ENCODE measurements around the gene PRKG1. TPM values are rescaled to one million over a fixed set of nuclear protein-coding genes. Genes with fewer than 3 reads are reported as not detected.

The PRKG1 gene
- total and polyA plus RNA-seq, 2 of the 8 experiments (the other 6 are each of a cell fraction or from before 2014, with no cell fraction given), result 4.2 to 15.2 TPM

GRCh38 chr10:52313933-52314821 is 1239.9 kb downstream of the PRKG1 start, which contains the start of gene DKK1:
TSS of gene DKK1 (plus strand) at chr10:52314281. CDS start at chr10:52314435, 154 bp downstream.
- POLR2A ChIA-PET (ENCODE audit: partially characterized antibody), result interaction anchor here (1.3 kb wide), 1 partner anchor 15 kb away, joined by 3 read pairs; no protein-coding TSS in a partner anchor
- Histone ChIP-seq H3K27me3 (replicated peaks in 1 of 4; ENCODE audit: control insufficient read depth in 3 of 4, extremely low read depth in 1 of 4, insufficient read depth in 3 of 4, low read length in 3 of 4) (peaks cover 47 to 75% (median 64%) of the 10 kb centered on the region in 4 experiments), H3K4ac (replicated peaks; ENCODE audit: insufficient read length, low read depth, low read length) (no peak within 1 kb of the TSS), H2AK5ac (ENCODE audit: low read depth, low read length) (no peak within 1 kb of the TSS), H3K14ac (ENCODE audit: insufficient read length) (no peak within 1 kb of the TSS), H4K5ac (ENCODE audit: insufficient read length, low read depth, low read length) (no peak within 1 kb of the TSS), H3K23me2 (ENCODE audit: low read depth, low read length) (peaks cover 4% of the 10 kb centered on the region; the same call in 1 of the 2 replicates), H2BK120ac (replicated peaks; ENCODE audit: low read depth, low read length) (no peak within 1 kb of the TSS), H2BK15ac (ENCODE audit: low read length) (no peak within 1 kb of the TSS), H3K36me3 (ENCODE audit: control insufficient read depth in 2 of 4, insufficient read depth in 4 of 4, low read length in 3 of 4) (no peaks in the 10 kb centered on the region), H3K4me2 (ENCODE audit: insufficient read depth in 1 of 2, low read depth in 2 of 2, low read length in 2 of 2) (peak within 1 kb of the TSS; percentile 78 to 87), H3K79me1 (ENCODE audit: low read depth, low read length) (no peaks in the 10 kb centered on the region), H3K4me3 (ENCODE audit: extremely low read depth in 1 of 4, insufficient read depth in 2 of 4, low read depth in 3 of 4, low read length in 4 of 4) (peak within 1 kb of the TSS; percentile 57 to 71 (median 66)), H3K9ac (replicated peaks in 1 of 4; ENCODE audit: extremely low read depth in 1 of 4, low read depth in 3 of 4, low read length in 3 of 4) (no peak within 1 kb of the TSS; a peak in 1 of 7 replicates), H3K9me3 (ENCODE audit: insufficient read depth in 2 of 2, low read depth in 1 of 2, low read length in 1 of 2) (no peaks in the 10 kb centered on the region), H4K8ac (ENCODE audit: extremely low read depth, insufficient read depth, low read length) (no peak within 1 kb of the TSS; the same call in 1 of the 2 replicates), H2AFZ (ENCODE audit: low read length) (peak within 1 kb of the TSS; percentile 84; the same call in 1 of the 2 replicates), H2BK12ac (ENCODE audit: low read depth, low read length) (no peak within 1 kb of the TSS), H4K20me1 (replicated peaks in 1 of 2; ENCODE audit: control insufficient read depth in 1 of 2, insufficient read depth in 2 of 2, low read length in 2 of 2) (peaks cover 0 to 2% of the 10 kb centered on the region in 2 experiments), H4K91ac (replicated peaks; ENCODE audit: insufficient read length, low read length) (no peak within 1 kb of the TSS), H3K79me2 (ENCODE audit: control insufficient read depth in 1 of 2, insufficient read depth in 2 of 2, low read length in 2 of 2) (no peaks in the 10 kb centered on the region), H3K18ac (ENCODE audit: extremely low read depth, low read length) (0 out of 2 replicates have a peak within 1 kb of the TSS, but pooled peaks have one; percentile 9), H3K56ac (replicated peaks; ENCODE audit: insufficient read length, low read depth, low read length) (no peak within 1 kb of the TSS), H3K4me1 (replicated peaks in 1 of 4; ENCODE audit: control insufficient read depth in 3 of 4, insufficient read depth in 4 of 4, low read length in 3 of 4) (peaks cover 4 to 8% (median 6%) of the 10 kb centered on the region in 4 experiments; a peak in 6 of 7 replicates), H3K27ac (ENCODE audit: low read depth, low read length) (no peak within 1 kb of the TSS), H2BK20ac (ENCODE audit: low read length) (no peak within 1 kb of the TSS), H2BK5ac (ENCODE audit: low read depth, low read length) (no peak within 1 kb of the TSS), H3K23ac (ENCODE audit: insufficient read length) (no peak within 1 kb of the TSS)
- DNase-seq (ENCODE audit: low read depth in 1 of 2, low spot score in 2 of 2), result peak; percentile 68 to 95
- no peak for FAIRE-seq
- CTCF ChIA-PET (ENCODE audit: partially characterized antibody), result interaction anchor here (0.6 to 9.2 kb wide), 14 partner anchors 12 to 466 kb away, joined by 3 to 136 read pairs (median 3); no protein-coding TSS in a partner anchor
- WGBS, 2 experiments (ENCODE audit: extremely low coverage in 1 of 2, insufficient coverage in 1 of 2, insufficient read length in 1 of 2, insufficient replicate concordance in 2 of 2, low coverage in 1 of 2, low lambda C conversion rate in 2 of 2, missing lambda C conversion rate in 1 of 2), result 3% methylated on average over 51 of the region's 55 CpGs; no CpG with 5 or more reads in 1 of the 2 experiments
- peak in 1 of 2 experiments; percentile 54; a peak in 1 of 3 replicates for TF ChIP-seq POLR2A (IDR thresholded peaks at IDR 0.05; ENCODE audit: control extremely low read depth in 1 of 2, low read depth in 2 of 2, low read length in 2 of 2)
- 0 out of 2 replicates have a peak, but pooled peaks have one; percentile 25 for TF ChIP-seq SP1 (IDR thresholded peaks at IDR 0.05; ENCODE audit: low read depth, low read length)
- TF ChIP-seq TAF1 (IDR thresholded peaks at IDR 0.05; ENCODE audit: low read depth, low read length), result peak; percentile 61; the same call in 1 of the 2 replicates
- TF ChIP-seq CTCF (IDR thresholded peaks at IDR 0.05; ENCODE audit: control extremely low read depth in 1 of 3, insufficient read depth in 1 of 3, low read depth in 1 of 3, low read length in 3 of 3), result peak; percentile 77 to 90 (median 85)
- TF ChIP-seq ATF3 (IDR thresholded peaks at IDR 0.05; ENCODE audit: insufficient read depth, low read depth, low read length), result no peak
- TF ChIP-seq CHD2 (IDR thresholded peaks at IDR 0.05; ENCODE audit: low read length), result peak; percentile 57
- no peak for TF ChIP-seq JUND (IDR thresholded peaks at IDR 0.05; ENCODE audit: low read length)

All from H1 (cell line).